Adipose tissue (tissue), 3 donors: ENCODE results near the gene NIT2. TPM values are rescaled to one million over a fixed set of nuclear protein-coding genes. Genes with fewer than 3 reads are reported as not detected.
"Not testable (repeated sequence)": the region's sequence is repeated elsewhere in the genome, so short reads cannot be mapped to it uniquely, and the experiment has no call there.

ENCODE experiments used
- H3K27ac ChIP-seq: one replicate; pipeline ENCODE4 v1.5.1; 2013; ENCODE audit warnings: low read depth, low read length
- WGBS, 3 donors: extraction: QIAGEN DNeasy Blood & Tissue Kit; methylation state at CpG; one replicate each; pipeline ENCODE4 v1.1.7; 2013; 5-methylcytosine and 5-hydroxymethylcytosine counted together
- polyA plus RNA-seq, 3 donors: library from polyadenylated mRNA; stranded (reverse); fragments of 200-250 nt; gene quantifications; one replicate each; pipeline ENCODE4 v1.2.3, GENCODE V29; 2013
- donor health status: healthy with polysubstance abuse.
- donor health status: Bipolar disorder and iron deficiency.
- donor health status: healthy.

NIT2 gene
- polyA plus RNA-seq, 3 donors = 15.5 to 49.0 (median 30.1) TPM

DNA sequence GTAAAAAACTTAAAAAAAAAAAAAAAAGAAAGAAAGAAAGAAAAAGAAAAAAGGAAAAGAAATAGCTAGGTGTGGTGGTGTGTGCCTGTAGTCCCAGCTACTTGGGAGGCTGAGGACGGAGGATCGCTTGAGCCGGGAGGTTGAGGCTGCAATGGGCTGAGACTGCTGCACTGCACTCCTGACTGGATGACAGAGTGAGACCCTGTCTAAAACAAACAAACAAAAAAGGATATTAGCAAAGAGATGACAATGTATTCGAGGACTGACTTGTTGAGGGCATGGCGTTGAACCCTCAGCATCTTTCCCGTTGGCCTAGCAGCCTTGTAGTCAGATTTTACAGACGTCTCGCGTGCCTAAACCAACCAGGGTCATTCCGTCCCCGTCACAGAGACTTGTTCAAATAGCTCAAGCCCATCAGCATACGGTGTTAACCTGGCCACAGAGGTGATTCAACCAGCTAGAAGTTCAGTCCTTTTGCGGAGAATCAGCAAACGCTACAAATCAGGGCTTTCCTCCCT is 528 bp upstream of the NIT2 start:
- no peak overlapping the region for H3K27ac ChIP-seq
- WGBS, 3 donors = 36 to 42% (median 42%) methylated on average over 14 of the region's 14 CpGs

- WGBS, 3 donors = 63 to 71% (median 66%) methylated on average over 14 of the region's 14 CpGs
- H3K27ac ChIP-seq = no peak overlapping the region
These were observed 877 bp downstream of the NIT2 start for GRCh38 chr3:100335434-100335833.

DNA sequence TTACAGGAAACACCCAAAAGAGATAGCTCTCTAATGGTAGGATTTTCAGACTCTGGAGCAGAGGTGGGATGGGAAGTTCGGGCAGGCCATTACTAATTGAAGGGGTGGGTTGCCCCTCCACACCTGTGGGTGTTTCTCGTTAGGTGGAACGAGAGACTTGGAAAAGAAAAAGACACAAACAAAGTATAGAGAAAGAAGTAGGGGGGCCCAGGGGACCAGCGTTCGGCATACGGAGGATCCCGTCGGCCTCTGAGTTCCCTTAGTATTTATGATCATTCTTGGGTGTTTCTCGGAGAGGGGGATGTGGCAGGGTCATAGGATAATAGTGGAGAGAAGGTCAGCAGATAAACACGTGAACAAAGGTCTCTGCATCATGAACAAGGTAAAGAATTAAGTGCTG is 1.7 kb downstream of the NIT2 start:
- H3K27ac ChIP-seq = not testable (repeated sequence)
- WGBS, 3 donors = 94% methylated on average over 9 to 10 of the region's 10 CpGs

DNA sequence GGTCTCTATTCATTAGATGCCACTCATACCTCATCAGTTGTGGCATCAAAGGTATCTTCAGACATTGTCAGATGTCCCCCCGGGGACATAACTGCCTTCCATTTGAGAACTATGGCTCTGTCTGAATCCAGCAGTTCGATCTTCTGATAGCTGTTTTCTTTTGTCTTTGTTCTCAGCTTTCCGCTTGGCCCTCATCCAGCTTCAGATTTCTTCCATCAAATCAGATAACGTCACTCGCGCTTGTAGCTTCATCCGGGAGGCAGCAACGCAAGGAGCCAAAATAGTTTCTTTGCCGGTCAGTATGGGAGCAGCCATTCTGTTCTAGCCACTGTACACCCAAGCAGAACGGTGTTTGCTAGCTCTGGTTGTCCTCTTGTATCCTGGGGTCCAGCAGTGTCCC is 4.4 kb downstream of the NIT2 start:
- no peak overlapping the region for H3K27ac ChIP-seq
- 89 to 92% (median 89%) methylated on average over 10 of the region's 10 CpGs for WGBS, 3 donors

- H3K27ac ChIP-seq = no peak overlapping the region
- 95 to 96% (median 96%) methylated on average over 5 of the region's 5 CpGs for WGBS, 3 donors
These were observed 5.2 kb downstream of the NIT2 start for GRCh38 chr3:100339786-100340185.

DNA sequence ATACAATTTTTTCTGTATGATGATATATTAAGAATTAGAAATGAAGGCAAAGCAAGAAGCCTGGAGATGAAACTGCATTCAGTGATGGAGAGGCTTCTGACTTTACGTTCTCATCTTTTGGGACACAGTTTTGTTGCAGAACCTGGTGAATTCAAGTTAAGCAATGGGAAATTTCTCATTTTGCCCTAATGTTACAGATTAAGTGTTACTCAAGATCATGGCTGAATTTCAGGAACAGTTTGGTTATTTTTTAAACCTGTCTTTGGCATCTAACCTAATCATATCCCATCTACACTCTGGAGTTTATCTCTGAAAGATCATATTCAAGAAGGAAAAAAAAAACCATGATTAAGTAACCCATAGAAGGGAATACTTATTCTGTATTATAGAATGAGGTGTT is 6.0 kb downstream of the NIT2 start:
- 52 to 90% (median 66%) methylated on average over 1 of the region's 1 CpG for WGBS, 3 donors
- H3K27ac ChIP-seq = no peak overlapping the region

GRCh38 chr3:100348727-100349126 is 14.2 kb downstream of the NIT2 start:
- WGBS, 3 donors = 93 to 95% (median 95%) methylated on average over 5 of the region's 5 CpGs
- H3K27ac ChIP-seq = no peak overlapping the region

GRCh38 chr3:100351770-100352169 is 17.2 kb downstream of the NIT2 start:
- H3K27ac ChIP-seq = not testable (repeated sequence)

DNA sequence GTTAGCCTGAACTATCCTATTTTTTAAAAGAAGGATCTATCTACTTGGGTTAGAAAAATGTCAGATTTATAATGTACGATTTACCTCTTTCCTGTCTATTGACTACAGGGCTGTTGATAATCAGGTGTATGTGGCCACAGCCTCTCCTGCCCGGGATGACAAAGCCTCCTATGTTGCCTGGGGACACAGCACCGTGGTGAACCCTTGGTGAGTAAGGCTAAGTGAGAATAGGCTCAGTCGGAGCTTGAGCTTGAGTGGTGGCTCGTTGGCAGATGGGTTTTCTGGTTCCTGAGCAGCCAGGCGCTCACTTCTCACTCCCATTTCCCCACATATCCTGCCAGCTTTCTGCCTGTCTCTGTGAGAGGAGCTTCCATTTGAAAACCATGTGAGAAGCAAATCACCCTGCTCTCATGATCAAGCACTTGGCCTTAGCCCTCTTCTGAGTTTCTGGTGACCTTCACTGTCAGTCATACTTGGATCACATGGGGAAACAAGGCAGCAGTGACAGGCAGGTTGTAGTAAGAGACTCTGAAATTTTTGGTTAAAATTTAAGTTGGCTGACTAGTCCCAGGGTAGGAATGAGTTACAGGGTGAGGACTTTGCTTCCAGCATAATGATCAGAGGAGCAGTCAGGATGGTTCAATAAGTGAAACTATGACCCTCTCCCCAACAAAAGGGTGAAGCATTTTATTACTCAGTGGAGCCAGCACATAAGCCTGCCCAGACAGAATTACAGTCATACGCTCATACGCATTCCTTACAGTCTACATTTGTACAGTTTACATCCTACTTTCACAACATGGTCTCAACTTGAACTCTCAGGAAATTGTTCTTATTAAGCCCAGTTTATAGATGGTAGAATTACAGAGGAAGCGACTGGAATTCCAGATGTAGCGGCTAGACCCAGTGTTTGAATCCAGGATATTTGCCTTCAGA is 18.0 kb downstream of the NIT2 start:
- 89 to 95% (median 94%) methylated on average over 10 of the region's 10 CpGs for WGBS, 3 donors
- H3K27ac ChIP-seq = no peak overlapping the region

More at GRCh38 chr3:100351770-100352169, 17.2 kb downstream of the NIT2 start:
- 95 to 100% (median 100%) methylated on average over 1 to 2 of the region's 2 CpGs for WGBS, 3 donors

DNA sequence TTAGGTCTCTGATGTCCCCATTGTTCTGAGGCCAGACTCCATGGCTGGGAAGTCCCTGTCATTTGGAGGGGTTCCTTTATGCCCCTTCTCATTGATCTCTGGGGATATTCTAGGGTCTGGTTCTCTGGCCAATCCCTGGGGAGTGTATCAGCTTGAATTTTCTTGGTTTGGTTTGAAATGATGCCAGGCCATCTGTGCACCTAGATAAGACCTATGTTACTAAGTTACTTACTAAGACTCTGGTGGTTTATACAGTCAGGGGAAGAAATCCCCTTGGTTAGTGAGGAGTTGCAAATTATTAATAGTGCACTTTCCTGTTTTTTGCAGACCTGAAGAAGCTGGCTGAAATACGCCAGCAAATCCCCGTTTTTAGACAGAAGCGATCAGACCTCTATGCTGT is 20.3 kb downstream of the NIT2 start:
- 69 to 92% (median 90%) methylated on average over 3 of the region's 3 CpGs for WGBS, 3 donors
- H3K27ac ChIP-seq = no peak overlapping the region

GRCh38 chr3:100358413-100358812 is 23.9 kb downstream of the NIT2 start:
- no peak overlapping the region for H3K27ac ChIP-seq
- WGBS, 3 donors = 73 to 92% (median 82%) methylated on average over 2 of the region's 2 CpGs

GRCh38 chr3:100359035-100359434 is 24.5 kb downstream of the NIT2 start:
- 91 to 95% (median 93%) methylated on average over 3 of the region's 3 CpGs for WGBS, 3 donors

GRCh38 chr3:100360757-100361496 is 26.4 kb downstream of the NIT2 start:
- WGBS, 3 donors = 84 to 94% (median 94%) methylated on average over 4 of the region's 4 CpGs

More at GRCh38 chr3:100359035-100359434, 24.5 kb downstream of the NIT2 start:
- H3K27ac ChIP-seq = no peak overlapping the region

DNA sequence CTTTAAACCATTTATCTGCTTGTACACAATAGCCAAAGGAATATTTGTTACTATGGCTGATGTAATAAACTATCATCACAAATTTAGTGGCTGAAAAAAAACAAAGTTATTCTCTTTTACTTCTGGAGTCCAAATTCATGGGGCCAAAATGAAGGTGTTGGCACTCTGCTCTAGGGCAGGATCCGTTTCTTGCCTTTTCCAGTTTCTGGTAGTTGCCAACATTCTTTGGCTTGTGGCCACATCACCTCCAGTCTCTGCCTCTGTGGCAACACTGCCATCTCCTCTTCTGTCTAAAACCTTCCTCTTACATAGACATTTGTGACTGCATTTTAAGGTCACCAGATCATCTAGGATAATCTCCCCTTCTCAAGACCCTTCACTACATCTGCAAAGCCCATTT is 27.3 kb downstream of the NIT2 start:
- no peak overlapping the region for H3K27ac ChIP-seq
- 68 to 81% (median 75%) methylated on average over 1 of the region's 1 CpG for WGBS, 3 donors

More at GRCh38 chr3:100360757-100361496, 26.4 kb downstream of the NIT2 start:
- H3K27ac ChIP-seq = no peak overlapping the region

DNA sequence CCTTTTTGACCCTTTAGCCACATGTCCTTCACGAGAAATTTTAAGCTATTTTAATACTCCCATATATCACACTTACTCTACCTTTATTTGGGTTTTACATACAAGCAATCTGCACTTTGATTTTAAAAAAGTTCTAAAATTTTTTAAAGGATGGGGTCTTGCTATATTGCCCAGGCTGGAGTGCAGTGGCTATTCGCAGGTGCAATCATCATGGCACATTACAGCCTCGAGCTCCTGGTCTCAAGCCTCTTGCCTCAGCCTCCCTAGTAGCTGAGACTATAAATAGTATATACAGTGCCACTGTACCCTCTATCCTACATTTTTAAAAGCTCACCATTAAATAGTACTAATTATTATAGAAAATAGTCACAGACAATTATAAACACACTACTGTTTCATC is 29.9 kb downstream of the NIT2 start:
- WGBS, 3 donors = 91 to 96% (median 95%) methylated on average over 3 of the region's 3 CpGs
- H3K27ac ChIP-seq = no peak overlapping the region

- 68 to 84% (median 76%) methylated on average over 2 of the region's 2 CpGs for WGBS, 3 donors
- H3K27ac ChIP-seq = no peak overlapping the region
These were observed 31.9 kb downstream of the NIT2 start for GRCh38 chr3:100366424-100366823.

DNA sequence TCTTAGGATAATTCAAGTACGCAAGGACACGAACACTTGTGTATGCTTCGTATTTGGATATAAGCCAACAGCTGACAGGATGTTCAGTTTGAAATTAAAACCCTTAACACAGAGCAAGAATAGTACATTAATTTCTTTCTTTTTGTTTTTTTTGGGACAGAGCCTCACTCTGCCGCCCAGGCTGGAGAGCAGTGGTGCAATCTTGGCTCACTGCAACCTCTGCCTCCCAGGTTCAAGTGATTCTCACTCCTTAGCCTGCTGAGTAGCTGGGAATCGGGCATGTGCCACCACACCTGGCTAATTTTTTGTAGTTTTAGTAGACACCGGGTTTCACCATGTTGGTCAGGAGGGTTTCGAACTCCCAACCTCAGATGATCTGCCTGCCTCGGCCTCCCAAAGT is 33.9 kb downstream of the NIT2 start:
- H3K27ac ChIP-seq = no peak overlapping the region
- WGBS, 3 donors = 70 to 83% (median 70%) methylated on average over 8 of the region's 8 CpGs

DNA sequence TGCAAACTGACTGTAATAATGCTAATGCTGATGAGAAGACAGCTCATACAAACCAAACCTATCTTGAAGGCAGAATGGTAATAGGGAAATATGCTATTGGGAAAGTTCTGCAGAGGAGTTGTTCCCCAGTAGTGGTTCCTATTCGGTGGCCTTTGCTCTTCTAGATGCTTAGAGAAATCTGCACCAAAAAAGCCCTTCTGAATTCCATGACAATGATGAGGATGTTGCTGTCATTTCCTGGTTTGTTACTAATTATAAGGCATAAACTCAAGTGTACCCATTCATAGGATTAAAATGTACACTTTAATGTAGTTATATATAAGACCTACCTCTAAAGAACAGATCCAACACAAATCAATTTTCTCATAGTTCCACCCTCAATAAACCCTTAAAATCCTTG is 36.2 kb downstream of the NIT2 start:
- no peak overlapping the region for H3K27ac ChIP-seq

GRCh38 chr3:100374521-100374920 is 40.0 kb downstream of the NIT2 start:
- no peak overlapping the region for H3K27ac ChIP-seq

More for the DNA sequence above, 36.2 kb downstream of the NIT2 start:
- 91 to 92% (median 91%) methylated on average over 1 of the region's 1 CpG for WGBS, 3 donors
